Measurements from ENCODE around the gene CD27.

GRCh38 chr12:6462234-6462995 lies 17.7 kb downstream of the CD27 start:
- no peak for TF ChIP-seq POLR2AphosphoS5 (IDR thresholded peaks at IDR 0.05; ENCODE audit: low read depth, low read length)
- TF ChIP-seq POLR2A (IDR thresholded peaks at IDR 0.05; ENCODE audit: low read depth, low read length) = no peak

All from GM12891 (cell line).